Neural progenitor cell (in vitro differentiated cells): ENCODE results near the gene BCL2L11. TPM values are rescaled to one million over a fixed set of nuclear protein-coding genes. Genes with fewer than 3 reads are reported as not detected.

Source experiments
- DNase-seq: peaks from one replicate; pipeline ENCODE4 v3.0.0-alpha.2; 2016; ENCODE audit warnings: low spot score
- H2AFZ ChIP-seq: fragments of 200-600 bp; sonication (generic); replicated peaks from 2 replicates; pipeline ENCODE4 v1.6.1; 2016; ENCODE audit warnings: antibody characterized with exemption
- H3F3A ChIP-seq: fragments of 200-600 bp; sonication (generic); 2 replicates; pipeline ENCODE4 v1.6.1; 2016; ENCODE audit warnings: antibody characterized with exemption, low read depth
- H3K27ac ChIP-seq: fragments of 200-600 bp; sonication (generic); 2 replicates; pipeline ENCODE4 v1.5.1; 2016; ENCODE audit warnings: mild to moderate bottlenecking
- H3K27me3 ChIP-seq: fragments of 200-600 bp; sonication (generic); 2 replicates; pipeline ENCODE4 v1.6.1; 2016; ENCODE audit warnings: mild to moderate bottlenecking, moderate library complexity
- H3K36me3 ChIP-seq: fragments of 200-600 bp; sonication (generic); 2 replicates; pipeline ENCODE4 v1.5.1; 2016
- H3K4me1 ChIP-seq: fragments of 200-600 bp; sonication (generic); 2 replicates; pipeline ENCODE4 v1.6.1; 2016; ENCODE audit warnings: mixed run types
- H3K4me2 ChIP-seq: fragments of 200-600 bp; sonication (generic); 2 replicates; pipeline ENCODE4 v1.6.1; 2016
- H3K4me3 ChIP-seq: fragments of 200-600 bp; sonication (generic); 2 replicates; pipeline ENCODE4 v1.5.1; 2016
- H3K79me2 ChIP-seq: fragments of 200-600 bp; sonication (generic); 2 replicates; pipeline ENCODE4 v1.6.1; 2016; ENCODE audit warnings: low read depth
- H3K9ac ChIP-seq: fragments of 200-600 bp; sonication (generic); 2 replicates; pipeline ENCODE4 v1.6.1; 2016
- H3K9me3 ChIP-seq: fragments of 200-600 bp; sonication (generic); 2 replicates; pipeline ENCODE4 v1.5.1; 2016; ENCODE audit warnings: low read depth
- H4K20me1 ChIP-seq: fragments of 200-600 bp; sonication (generic); 2 replicates; pipeline ENCODE4 v1.6.1; 2016; ENCODE audit warnings: low read depth
- H3K27ac Mint-ChIP-seq: 3 replicates; pipeline ENCODE4 v1.8.0; 2021; ENCODE audit warnings: mixed read lengths
- H3K27me3 Mint-ChIP-seq: 2 replicates; pipeline ENCODE4 v1.8.0; 2022; ENCODE audit warnings: low read depth, mild to moderate bottlenecking, inconsistent platforms, moderate library complexity, mixed read lengths; ENCODE audit not compliant: insufficient read depth
- H3K36me3 Mint-ChIP-seq: 3 replicates; pipeline ENCODE4 v1.8.0; 2021; ENCODE audit warnings: mixed read lengths
- H3K4me1 Mint-ChIP-seq: 3 replicates; pipeline ENCODE4 v1.8.0; 2021; ENCODE audit warnings: mixed read lengths
- H3K4me3 Mint-ChIP-seq: 3 replicates; pipeline ENCODE4 v1.8.0; 2021; ENCODE audit warnings: mild to moderate bottlenecking, moderate library complexity, mixed read lengths
- H3K9me3 Mint-ChIP-seq: 3 replicates; pipeline ENCODE4 v1.8.0; 2020; ENCODE audit warnings: mixed read lengths
- EZH2 ChIP-seq: fragments of 200-600 bp; sonication (generic); IDR thresholded peaks from 2 replicates; pipeline ENCODE4 v1.6.1; 2017; ENCODE audit warnings: antibody characterized with exemption, mild to moderate bottlenecking, moderate library complexity
- EZH2phosphoT487 ChIP-seq: fragments of 200-600 bp; sonication (generic); IDR thresholded peaks from 2 replicates; pipeline ENCODE4 v1.6.1; 2017; ENCODE audit warnings: antibody characterized with exemption
- total RNA-seq: library from RNA; depleted of rRNA; stranded (reverse); fragments of >200 nt; gene quantifications from 2 replicates; pipeline ENCODE4 v1.2.3, GENCODE V29; 2015; ENCODE audit warnings: low replicate concordance
- TF ChIP-seq, protein P1 (sequence below): fragments of 200-600 bp; sonication (generic); IDR thresholded peaks from 2 replicates; pipeline ENCODE4 v1.5.1; 2017; ENCODE audit warnings: antibody characterized with exemption, mild to moderate bottlenecking

The BCL2L11 gene
- total RNA-seq, 1 donor from 2014 or later, result 46.9 TPM

GRCh38 chr2:111145951-111146350, 25.2 kb downstream of the BCL2L11 start:
- no peak overlapping the region for H3K4me3 ChIP-seq
- H3F3A ChIP-seq, result no peaks in the 10 kb centered on the region
- H3K9ac ChIP-seq, result no peak overlapping the region
- H3K36me3 ChIP-seq, result peaks cover 3% of the 10 kb centered on the region
- Mint-ChIP-seq H3K27ac (no peak overlapping the region), H3K9me3 (no peaks in the 10 kb centered on the region), H3K27me3 (peaks cover 2% of the 10 kb centered on the region), H3K4me3 (no peak overlapping the region), H3K4me1 (peaks cover 18% of the 10 kb centered on the region), H3K36me3 (peaks cover 8% of the 10 kb centered on the region)
- no peaks in the 10 kb centered on the region for H3K27me3 ChIP-seq
- H3K27ac ChIP-seq, result no peak overlapping the region
- peaks cover 96% of the 10 kb centered on the region for H4K20me1 ChIP-seq
- peak overlapping the region; percentile 14 for H3K4me2 ChIP-seq
- H3K79me2 ChIP-seq, result peaks cover 86% of the 10 kb centered on the region
- peaks cover 30% of the 10 kb centered on the region for H3K4me1 ChIP-seq
- H2AFZ ChIP-seq, result no peak overlapping the region
- no peak for TF ChIP-seq EZH2
- no peak for TF ChIP-seq EZH2phosphoT487
- TF ChIP-seq, protein P1, sequence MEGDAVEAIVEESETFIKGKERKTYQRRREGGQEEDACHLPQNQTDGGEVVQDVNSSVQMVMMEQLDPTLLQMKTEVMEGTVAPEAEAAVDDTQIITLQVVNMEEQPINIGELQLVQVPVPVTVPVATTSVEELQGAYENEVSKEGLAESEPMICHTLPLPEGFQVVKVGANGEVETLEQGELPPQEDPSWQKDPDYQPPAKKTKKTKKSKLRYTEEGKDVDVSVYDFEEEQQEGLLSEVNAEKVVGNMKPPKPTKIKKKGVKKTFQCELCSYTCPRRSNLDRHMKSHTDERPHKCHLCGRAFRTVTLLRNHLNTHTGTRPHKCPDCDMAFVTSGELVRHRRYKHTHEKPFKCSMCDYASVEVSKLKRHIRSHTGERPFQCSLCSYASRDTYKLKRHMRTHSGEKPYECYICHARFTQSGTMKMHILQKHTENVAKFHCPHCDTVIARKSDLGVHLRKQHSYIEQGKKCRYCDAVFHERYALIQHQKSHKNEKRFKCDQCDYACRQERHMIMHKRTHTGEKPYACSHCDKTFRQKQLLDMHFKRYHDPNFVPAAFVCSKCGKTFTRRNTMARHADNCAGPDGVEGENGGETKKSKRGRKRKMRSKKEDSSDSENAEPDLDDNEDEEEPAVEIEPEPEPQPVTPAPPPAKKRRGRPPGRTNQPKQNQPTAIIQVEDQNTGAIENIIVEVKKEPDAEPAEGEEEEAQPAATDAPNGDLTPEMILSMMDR, result no peak
- H3K9me3 ChIP-seq, result no peaks in the 10 kb centered on the region
- no peak for DNase-seq

DNA sequence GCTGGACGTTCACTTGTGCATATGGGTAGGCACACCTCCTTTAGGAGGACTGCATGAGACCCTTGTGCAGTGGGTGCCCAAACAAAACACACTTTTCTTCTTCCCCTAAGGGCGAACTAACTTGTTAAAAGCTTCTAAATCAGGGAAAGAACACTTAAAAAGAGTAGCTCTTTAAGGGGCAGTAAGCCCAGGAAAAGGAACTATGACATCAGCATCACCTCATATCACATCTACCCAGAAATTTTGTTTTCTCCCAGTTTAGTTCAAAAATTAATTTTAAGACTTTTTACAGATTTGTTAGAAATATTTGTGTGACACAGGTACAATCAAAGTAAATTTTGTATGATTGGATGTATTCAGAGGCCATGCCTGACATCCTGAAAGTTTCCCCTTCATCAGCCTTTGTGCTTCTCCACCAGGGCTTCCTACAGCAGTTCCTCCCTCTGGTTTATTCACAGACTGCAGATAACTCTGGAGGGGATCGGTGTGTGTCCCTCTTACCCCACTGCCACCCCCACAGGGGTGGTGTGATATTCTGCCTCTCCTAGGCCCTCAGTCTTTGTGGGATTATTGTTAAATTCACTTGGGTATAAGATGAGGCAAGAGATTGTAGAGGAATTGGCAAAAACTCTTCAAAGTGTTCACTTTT, 27.6 kb downstream of the BCL2L11 start:
- Mint-ChIP-seq H3K36me3 (peaks cover 24% of the 10 kb centered on the region), H3K4me3 (no peak overlapping the region), H3K27me3 (no peaks in the 10 kb centered on the region), H3K4me1 (peaks cover 14% of the 10 kb centered on the region), H3K27ac (no peak overlapping the region), H3K9me3 (no peaks in the 10 kb centered on the region)
- Histone ChIP-seq H3K36me3 (peaks cover 12% of the 10 kb centered on the region), H3K4me1 (peaks cover 30% of the 10 kb centered on the region), H3K79me2 (peaks cover 89% of the 10 kb centered on the region), H2AFZ (no peak overlapping the region), H3K9me3 (no peaks in the 10 kb centered on the region), H3F3A (peaks cover 3% of the 10 kb centered on the region), H3K9ac (no peak overlapping the region), H4K20me1 (peaks cover 96% of the 10 kb centered on the region), H3K4me3 (no peak overlapping the region), H3K27ac (no peak overlapping the region), H3K4me2 (no peak overlapping the region), H3K27me3 (no peaks in the 10 kb centered on the region)
- no peak for DNase-seq
- TF ChIP-seq EZH2phosphoT487, result no peak
- TF ChIP-seq, protein P1, result no peak
- TF ChIP-seq EZH2, result no peak

DNA sequence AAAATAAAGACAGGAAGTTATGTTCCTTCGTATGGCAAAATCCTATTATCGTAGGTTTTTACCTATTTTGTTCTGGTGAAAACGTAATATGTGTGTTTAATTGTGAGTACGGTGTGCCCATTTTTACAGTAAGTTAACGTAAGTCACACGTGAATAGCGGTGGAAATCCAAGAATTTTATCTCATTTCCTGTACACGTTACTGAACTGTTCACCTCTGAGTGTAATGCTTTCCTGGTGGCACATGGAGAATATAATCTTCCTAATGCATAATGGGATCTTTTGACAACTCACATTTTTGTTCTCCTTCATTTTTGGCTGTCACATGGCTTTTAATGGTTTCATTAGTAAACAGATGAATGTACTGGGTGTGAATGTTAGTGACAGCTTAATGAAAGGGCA, 28.2 kb downstream of the BCL2L11 start:
- Histone ChIP-seq H3K9me3 (no peaks in the 10 kb centered on the region), H3K4me2 (no peak overlapping the region), H3K9ac (no peak overlapping the region), H3K36me3 (peaks cover 13% of the 10 kb centered on the region), H3K27me3 (no peaks in the 10 kb centered on the region), H4K20me1 (peaks cover 96% of the 10 kb centered on the region), H3K27ac (no peak overlapping the region), H3F3A (peaks cover 3% of the 10 kb centered on the region), H3K79me2 (peaks cover 91% of the 10 kb centered on the region), H3K4me3 (no peak overlapping the region), H3K4me1 (peaks cover 30% of the 10 kb centered on the region), H2AFZ (no peak overlapping the region)
- Mint-ChIP-seq H3K27ac (no peak overlapping the region), H3K4me1 (peaks cover 15% of the 10 kb centered on the region), H3K9me3 (no peaks in the 10 kb centered on the region), H3K4me3 (no peak overlapping the region), H3K27me3 (no peaks in the 10 kb centered on the region), H3K36me3 (peaks cover 29% of the 10 kb centered on the region)
- no peak for DNase-seq
- TF ChIP-seq EZH2 (no peak), EZH2phosphoT487 (no peak)
- TF ChIP-seq, protein P1, result no peak
